Adipocyte (in vitro differentiated cells): ENCODE results near the gene PPP4R1.

Source experiments
- DNase-seq: peaks from one replicate; pipeline ENCODE4 v3.0.0-alpha.2; 2015; ENCODE audit warnings: low read depth
- H3K27me3 ChIP-seq: replicated peaks from 2 replicates; pipeline ENCODE4 v1.7.0; 2013; ENCODE audit warnings: mild to moderate bottlenecking, low read length, moderate library complexity; ENCODE audit not compliant: control insufficient read depth, insufficient read depth
- H3K36me3 ChIP-seq: 2 replicates; pipeline ENCODE4 v1.7.0; 2013; ENCODE audit warnings: low read length, mild to moderate bottlenecking, moderate library complexity; ENCODE audit not compliant: control insufficient read depth, insufficient read depth, severe bottlenecking
- H3K4me1 ChIP-seq: 2 replicates; pipeline ENCODE4 v1.7.0; 2013; ENCODE audit warnings: mild to moderate bottlenecking, low read length, moderate library complexity; ENCODE audit not compliant: control insufficient read depth, insufficient read depth
- H3K4me3 ChIP-seq: 2 replicates; pipeline ENCODE4 v1.7.0; 2013; ENCODE audit warnings: mild to moderate bottlenecking, low read length, moderate library complexity
- H3K9ac ChIP-seq: 2 replicates; pipeline ENCODE4 v1.7.0; 2013; ENCODE audit warnings: mild to moderate bottlenecking, low read length, moderate library complexity
- H3K9me3 ChIP-seq: 2 replicates; pipeline ENCODE4 v1.7.0; 2013; ENCODE audit warnings: mild to moderate bottlenecking, low read length, moderate library complexity; ENCODE audit not compliant: control insufficient read depth

The PPP4R1 gene

GRCh38 chr18:9539938-9540337 lies 74.4 kb downstream of the PPP4R1 start:
- Histone ChIP-seq H3K9me3 (no peaks in the 10 kb centered on the region), H3K36me3 (peaks cover 17% of the 10 kb centered on the region), H3K4me1 (peaks cover 17% of the 10 kb centered on the region), H3K9ac (no peak overlapping the region), H3K4me3 (no peak overlapping the region), H3K27me3 (no peaks in the 10 kb centered on the region)
- DNase-seq, result no peak

GRCh38 chr18:9539283-9539682 lies 75.1 kb downstream of the PPP4R1 start:
- Histone ChIP-seq H3K9ac (no peak overlapping the region), H3K36me3 (peaks cover 18% of the 10 kb centered on the region), H3K9me3 (no peaks in the 10 kb centered on the region), H3K27me3 (no peaks in the 10 kb centered on the region), H3K4me1 (peaks cover 19% of the 10 kb centered on the region), H3K4me3 (no peak overlapping the region)
- peak; percentile 18 for DNase-seq

- Histone ChIP-seq H3K4me3 (no peak overlapping the region), H3K4me1 (peaks cover 19% of the 10 kb centered on the region), H3K36me3 (peaks cover 32% of the 10 kb centered on the region), H3K9ac (no peak overlapping the region), H3K9me3 (no peaks in the 10 kb centered on the region), H3K27me3 (no peaks in the 10 kb centered on the region)
- DNase-seq, result no peak
Measured at GRCh38 chr18:9537677-9538076, 76.7 kb downstream of the PPP4R1 start.

GRCh38 chr18:9536354-9537152 lies 77.8 kb downstream of the PPP4R1 start:
- H3K9ac ChIP-seq, result peak overlapping the region; percentile 60
- H3K4me3 ChIP-seq, result peak overlapping the region; percentile 62
- H3K27me3 ChIP-seq, result no peaks in the 10 kb centered on the region
- DNase-seq, result peak; percentile 30
- H3K36me3 ChIP-seq, result peaks cover 36% of the 10 kb centered on the region
- H3K4me1 ChIP-seq, result peaks cover 19% of the 10 kb centered on the region
- no peaks in the 10 kb centered on the region for H3K9me3 ChIP-seq

- no peaks in the 10 kb centered on the region for H3K9me3 ChIP-seq
- peak; percentile 96 for DNase-seq
- H3K27me3 ChIP-seq, result no peaks in the 10 kb centered on the region
- H3K36me3 ChIP-seq, result peaks cover 36% of the 10 kb centered on the region
- H3K4me1 ChIP-seq, result peaks cover 21% of the 10 kb centered on the region
- H3K4me3 ChIP-seq, result peak overlapping the region; percentile 62
- H3K9ac ChIP-seq, result peak overlapping the region; percentile 60
Measured at GRCh38 chr18:9535430-9535991, 78.8 kb downstream of the PPP4R1 start.

- Histone ChIP-seq H3K27me3 (no peaks in the 10 kb centered on the region), H3K9me3 (no peaks in the 10 kb centered on the region), H3K4me3 (peak overlapping the region; percentile 62), H3K4me1 (peaks cover 23% of the 10 kb centered on the region), H3K36me3 (peaks cover 38% of the 10 kb centered on the region), H3K9ac (no peak overlapping the region)
- DNase-seq, result no peak
Measured at GRCh38 chr18:9534844-9535243, 79.5 kb downstream of the PPP4R1 start.

- peaks cover 23% of the 10 kb centered on the region for H3K4me1 ChIP-seq
- H3K9ac ChIP-seq, result no peak overlapping the region
- H3K36me3 ChIP-seq, result peaks cover 51% of the 10 kb centered on the region
- no peak for DNase-seq
- no peak overlapping the region for H3K4me3 ChIP-seq
- H3K9me3 ChIP-seq, result peaks cover 3% of the 10 kb centered on the region
- H3K27me3 ChIP-seq, result no peaks in the 10 kb centered on the region
Measured at GRCh38 chr18:9531791-9532410, 82.5 kb downstream of the PPP4R1 start.

- Histone ChIP-seq H3K9me3 (peaks cover 3% of the 10 kb centered on the region), H3K27me3 (no peaks in the 10 kb centered on the region), H3K4me1 (peaks cover 11% of the 10 kb centered on the region), H3K4me3 (no peak overlapping the region), H3K9ac (no peak overlapping the region), H3K36me3 (peaks cover 57% of the 10 kb centered on the region)
- DNase-seq, result no peak
Measured at GRCh38 chr18:9530226-9531009, 83.9 kb downstream of the PPP4R1 start.

GRCh38 chr18:9526458-9526857 lies 87.9 kb downstream of the PPP4R1 start:
- no peak for DNase-seq
- peaks cover 6% of the 10 kb centered on the region for H3K4me1 ChIP-seq
- no peak overlapping the region for H3K4me3 ChIP-seq
- peaks cover 3% of the 10 kb centered on the region for H3K9me3 ChIP-seq
- H3K9ac ChIP-seq, result no peak overlapping the region
- H3K36me3 ChIP-seq, result peaks cover 60% of the 10 kb centered on the region
- no peaks in the 10 kb centered on the region for H3K27me3 ChIP-seq

- no peak overlapping the region for H3K9ac ChIP-seq
- H3K27me3 ChIP-seq, result no peaks in the 10 kb centered on the region
- H3K36me3 ChIP-seq, result peaks cover 46% of the 10 kb centered on the region
- H3K4me1 ChIP-seq, result peaks cover 20% of the 10 kb centered on the region
- no peak for DNase-seq
- H3K4me3 ChIP-seq, result no peak overlapping the region
- peaks cover 2% of the 10 kb centered on the region for H3K9me3 ChIP-seq
Measured at GRCh38 chr18:9522952-9523351, 91.4 kb downstream of the PPP4R1 start.

- no peaks in the 10 kb centered on the region for H3K9me3 ChIP-seq
- DNase-seq, result no peak
- peaks cover 39% of the 10 kb centered on the region for H3K36me3 ChIP-seq
Measured at GRCh38 chr18:9521770-9522169, 92.6 kb downstream of the PPP4R1 start.

More at GRCh38 chr18:9521770-9522169, 92.6 kb downstream of the PPP4R1 start:
- no peak overlapping the region for H3K4me3 ChIP-seq
- H3K9ac ChIP-seq, result no peak overlapping the region
- no peaks in the 10 kb centered on the region for H3K27me3 ChIP-seq
- H3K4me1 ChIP-seq, result peaks cover 25% of the 10 kb centered on the region
